T-helper 9 cell (primary cell): ENCODE data around the gene COL11A1.
"Not testable (repeated sequence)": the region's sequence is repeated elsewhere in the genome, so short reads cannot be mapped to it uniquely, and the experiment has no call there.

Experiments used
- DNase-seq: peaks from one replicate; pipeline ENCODE4 v3.0.0-alpha.2; 2020

The COL11A1 gene

DNA sequence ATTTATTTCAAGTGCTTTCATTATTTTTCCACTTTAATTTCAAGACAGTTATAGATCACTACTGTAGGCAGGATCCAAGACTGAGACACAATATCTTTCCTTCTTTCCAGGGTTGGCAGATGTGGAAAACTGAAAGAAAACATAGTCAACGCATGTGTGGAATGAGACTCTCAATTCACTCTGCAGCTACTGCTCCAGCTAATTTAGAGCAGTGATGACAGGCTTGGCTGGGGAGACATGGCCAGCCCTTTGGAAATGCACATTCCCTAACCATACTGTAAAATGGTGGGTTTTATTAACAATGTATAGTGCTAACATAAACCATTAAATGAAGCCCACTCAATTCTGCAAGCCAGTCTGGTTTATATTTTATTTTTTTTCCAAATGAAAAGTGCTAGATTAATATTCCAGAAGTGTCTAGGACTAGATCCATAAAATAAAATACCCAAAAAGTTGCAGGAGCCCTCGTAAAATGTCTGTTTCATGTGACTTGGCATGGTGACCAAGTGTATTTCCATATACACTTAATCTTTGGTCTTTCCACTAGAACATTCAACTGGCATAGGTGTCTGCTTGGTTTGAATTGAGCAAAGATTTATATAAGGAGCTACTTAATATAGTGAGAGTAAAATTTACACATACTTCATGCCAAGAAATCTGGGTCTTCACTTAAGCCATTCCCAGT, 32.9 kb downstream of the COL11A1 start:
- no peak for DNase-seq

DNA sequence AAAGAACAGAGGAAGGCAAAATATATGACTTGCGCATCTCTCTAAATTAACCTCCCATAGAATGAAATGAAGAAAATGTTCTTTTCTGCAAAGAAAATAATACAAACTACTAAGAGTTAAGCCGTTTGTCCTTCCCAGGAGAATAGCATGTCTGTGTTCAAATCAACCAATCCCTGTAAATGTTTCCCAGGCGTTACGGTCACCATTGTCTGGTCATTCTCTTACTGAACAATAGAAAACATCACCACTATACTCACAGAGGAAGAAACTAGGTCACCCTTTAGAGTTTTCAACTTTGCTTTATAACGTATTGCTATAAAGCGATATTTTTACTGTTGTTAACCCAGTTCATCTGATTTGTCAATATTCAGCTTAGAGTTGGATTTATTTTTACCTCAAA, 34.1 kb downstream of the COL11A1 start:
- no peak for DNase-seq

DNA sequence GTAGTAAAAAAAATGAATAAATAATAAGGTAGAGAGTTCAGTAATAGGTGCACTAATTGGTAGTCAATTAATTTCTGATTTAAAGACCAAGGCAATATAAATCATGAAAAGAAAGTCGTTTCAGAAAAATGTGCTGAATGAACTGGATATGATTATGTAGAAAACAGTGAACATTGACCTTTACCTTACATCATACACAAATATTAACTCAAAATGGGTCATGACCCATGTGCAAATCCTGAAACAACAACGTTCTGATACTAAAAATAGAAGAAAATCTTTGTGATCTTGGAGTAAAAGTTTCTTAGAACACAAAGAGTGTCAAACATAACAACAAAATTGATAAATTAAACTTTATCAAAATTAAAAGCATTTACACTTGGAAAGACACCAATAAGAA, 39.1 kb downstream of the COL11A1 start:
- DNase-seq: no peak

DNA sequence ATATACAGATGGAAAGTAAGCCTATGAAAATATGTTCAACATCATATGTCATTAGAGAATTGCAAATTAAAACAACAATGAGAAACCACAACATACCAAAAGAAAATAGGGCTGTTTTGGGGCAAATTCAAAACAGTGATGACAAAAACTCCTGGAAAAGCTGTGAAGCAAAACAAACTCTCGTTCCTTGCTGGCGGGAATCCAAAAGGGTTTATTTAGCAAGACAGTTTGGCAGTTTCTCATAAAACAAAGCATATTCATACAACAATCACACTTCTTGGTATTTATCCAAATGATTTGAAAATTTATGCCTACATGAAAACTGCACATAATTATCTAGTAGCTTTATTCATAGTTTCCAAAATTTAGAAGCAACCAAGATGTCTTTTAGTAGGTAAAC, 44.4 kb downstream of the COL11A1 start:
- no peak for DNase-seq

DNA sequence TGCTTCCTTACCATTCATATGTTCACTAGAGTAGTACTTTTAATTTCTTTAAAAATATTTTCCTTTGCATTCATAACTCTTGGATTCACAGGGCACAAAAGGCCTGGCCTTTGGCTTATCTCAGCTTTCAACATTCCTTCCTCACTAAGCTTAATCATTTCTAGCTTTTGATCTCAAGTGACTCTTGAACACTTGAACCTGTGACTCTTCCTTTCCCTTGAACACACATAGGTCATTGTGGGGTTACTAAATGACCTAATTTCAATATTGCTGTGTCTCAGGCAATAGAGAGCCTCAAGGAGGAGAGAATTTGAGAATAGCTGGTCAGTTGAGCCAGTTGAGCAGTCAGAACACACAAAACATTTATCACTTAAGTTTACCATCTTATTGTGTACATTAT, 49.9 kb downstream of the COL11A1 start:
- no peak for DNase-seq

DNA sequence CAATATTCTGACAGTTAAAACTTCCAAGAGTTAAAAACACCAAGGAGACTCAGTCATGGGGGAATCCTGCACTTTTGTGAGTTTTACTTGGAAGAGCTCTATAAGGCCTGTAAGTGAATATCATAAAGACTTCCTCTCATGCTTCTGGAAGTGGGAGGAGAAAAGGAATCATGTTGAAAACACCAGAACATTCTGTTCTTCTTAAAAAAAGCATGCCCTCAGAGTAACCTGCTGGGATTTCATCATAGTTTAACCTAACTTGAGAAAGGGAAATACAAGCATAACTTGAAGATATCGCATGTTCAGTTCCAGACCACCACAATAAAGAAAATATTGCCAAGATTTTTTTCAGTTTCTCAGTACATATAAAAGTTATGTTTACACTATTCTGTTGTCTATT, 51.9 kb downstream of the COL11A1 start:
- DNase-seq: no peak

DNA sequence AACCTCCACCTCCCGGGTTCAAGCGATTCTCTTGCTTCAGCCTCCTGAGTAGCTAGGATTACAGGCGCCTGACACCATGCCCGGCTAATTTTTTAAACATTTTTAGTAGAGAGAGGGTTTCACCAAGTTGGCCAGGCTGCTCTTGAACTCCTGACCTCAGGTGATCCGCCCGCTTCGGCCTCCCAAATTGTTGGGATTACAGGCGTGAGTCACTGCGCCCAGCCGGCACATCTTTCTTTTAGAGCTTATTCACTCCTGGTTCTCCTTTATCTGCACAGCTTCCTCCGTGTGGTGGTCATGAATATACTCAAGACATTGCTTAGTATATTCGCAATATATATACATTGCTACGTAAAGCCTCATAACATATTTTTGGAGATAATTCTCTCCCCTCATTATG, 80.2 kb downstream of the COL11A1 start:
- DNase-seq: not testable (repeated sequence)

DNA sequence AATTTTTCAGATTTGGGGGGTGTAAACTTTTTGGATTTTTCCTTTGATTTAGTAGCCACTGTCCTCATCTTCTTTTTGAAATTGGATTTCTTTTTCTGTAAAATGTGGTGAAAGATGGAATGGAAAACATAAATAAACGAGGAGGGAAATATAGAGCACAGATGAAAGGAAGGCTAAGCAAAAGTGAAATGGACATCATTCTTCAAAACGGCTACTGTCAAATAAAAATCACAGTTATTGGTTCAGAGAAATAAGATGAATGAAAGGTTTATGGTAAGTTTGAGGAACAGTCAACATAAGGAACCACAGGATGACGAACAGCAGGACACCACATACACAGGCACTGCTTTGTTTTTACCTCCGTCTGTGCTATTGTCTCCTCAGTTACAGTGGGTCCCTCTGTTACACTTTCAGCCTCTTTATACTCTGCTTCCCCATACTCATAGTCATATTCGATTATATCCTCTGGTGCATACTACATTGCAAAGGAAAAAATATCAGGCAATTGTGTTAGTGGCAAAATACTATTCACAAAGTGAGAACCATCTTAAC, 82.4 kb downstream of the COL11A1 start:
- no peak for DNase-seq

DNA sequence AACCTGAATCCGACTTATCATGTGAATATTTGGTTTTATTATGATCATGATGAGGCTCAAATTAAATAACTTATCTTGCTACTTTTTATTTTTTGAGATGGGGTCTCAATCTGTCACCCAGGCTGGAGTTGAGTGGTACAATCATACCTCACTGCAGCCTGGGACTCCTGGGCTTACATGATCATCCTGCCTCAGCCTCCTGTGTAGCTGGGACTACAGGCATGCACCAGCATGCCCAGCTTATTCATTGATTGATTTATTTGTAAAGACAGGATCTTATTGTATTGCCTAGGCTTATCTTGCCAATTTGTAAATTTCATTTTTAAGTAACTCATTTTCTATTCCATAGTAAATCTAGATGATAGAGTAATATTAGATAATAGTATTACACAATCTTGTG, 84.3 kb downstream of the COL11A1 start:
- no peak for DNase-seq

DNA sequence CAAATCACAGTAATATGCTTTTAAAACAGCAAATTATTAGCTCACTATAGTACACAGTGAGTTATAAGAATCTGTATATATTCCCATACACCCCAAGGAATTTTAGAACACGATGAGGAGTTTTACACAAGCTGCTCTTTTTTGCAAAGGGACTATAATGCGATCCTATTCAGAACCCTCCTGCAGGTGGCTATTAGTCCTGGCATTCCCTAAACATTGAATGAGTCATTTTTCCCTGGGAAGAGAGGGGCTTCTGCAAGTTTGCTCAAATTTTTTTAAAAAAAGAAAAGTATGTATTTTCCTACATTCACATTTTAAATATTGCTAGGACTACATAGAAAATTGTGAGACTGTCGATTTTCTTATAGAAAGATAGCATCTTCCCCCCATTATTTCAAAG, 106.3 kb downstream of the COL11A1 start:
- no peak for DNase-seq

DNA sequence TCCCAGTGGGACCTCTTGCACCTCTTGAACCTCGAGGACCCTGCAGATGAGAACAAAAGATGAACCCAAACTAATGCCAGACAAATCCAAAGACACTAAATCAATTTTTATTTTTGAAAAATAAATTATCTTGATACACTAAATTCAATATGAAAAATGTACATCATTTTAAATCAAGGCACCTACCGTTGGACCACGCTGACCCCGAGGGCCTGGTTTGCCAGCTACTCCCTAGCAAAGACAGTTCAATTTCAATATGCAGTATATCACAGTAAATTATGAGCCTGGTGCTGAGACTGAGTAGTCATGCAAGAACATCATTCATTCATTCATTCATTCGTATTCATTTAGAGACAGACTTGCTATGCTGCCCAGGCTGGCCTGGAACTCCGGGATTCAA, 129.4 kb downstream of the COL11A1 start:
- no peak for DNase-seq

DNA sequence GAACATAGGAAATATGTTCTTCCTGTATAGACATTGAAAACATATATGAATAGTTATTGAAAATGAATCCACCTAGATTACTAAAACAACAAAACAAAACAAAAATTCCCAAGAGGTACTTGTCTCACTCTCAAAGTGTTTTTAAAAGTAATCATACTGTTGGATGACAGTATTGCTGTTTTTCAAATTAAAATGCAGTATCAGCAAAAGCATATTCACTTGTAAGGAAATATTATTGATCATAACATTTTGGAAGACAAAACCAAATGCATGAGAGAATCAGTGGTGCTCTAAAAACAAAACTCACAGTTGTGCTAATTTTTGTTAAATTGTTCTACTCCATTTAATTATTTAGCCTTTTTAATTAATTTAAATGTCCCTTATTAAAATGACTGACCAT, 131.0 kb downstream of the COL11A1 start:
- no peak for DNase-seq

DNA sequence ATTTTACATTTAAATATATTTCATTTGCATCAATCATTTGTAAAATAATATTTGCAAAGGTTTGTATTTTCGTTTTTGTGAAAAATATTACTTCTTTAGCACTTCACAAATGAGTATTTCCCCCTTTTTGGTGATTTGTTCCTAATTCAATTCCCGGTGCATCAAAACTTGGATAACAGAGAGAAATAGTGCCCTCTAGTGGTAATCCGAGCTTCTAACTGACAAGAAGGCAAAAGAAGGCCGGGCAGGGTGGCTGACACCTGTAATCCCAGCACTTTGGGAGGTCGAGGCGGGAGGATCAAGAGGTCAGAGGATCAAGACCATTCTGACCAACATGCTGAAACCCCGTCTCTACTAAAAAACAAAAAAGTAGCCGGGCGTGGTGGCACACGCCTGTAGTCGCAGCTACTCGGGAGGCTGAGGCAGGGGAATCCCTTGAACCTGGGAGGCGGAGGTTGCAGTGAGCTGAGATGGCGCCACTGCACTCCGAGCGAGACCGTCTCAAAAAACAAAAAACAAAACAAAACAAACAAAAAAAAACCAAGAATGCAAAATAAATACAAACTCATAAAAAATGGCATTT, 137.7 kb downstream of the COL11A1 start:
- no peak for DNase-seq

DNA sequence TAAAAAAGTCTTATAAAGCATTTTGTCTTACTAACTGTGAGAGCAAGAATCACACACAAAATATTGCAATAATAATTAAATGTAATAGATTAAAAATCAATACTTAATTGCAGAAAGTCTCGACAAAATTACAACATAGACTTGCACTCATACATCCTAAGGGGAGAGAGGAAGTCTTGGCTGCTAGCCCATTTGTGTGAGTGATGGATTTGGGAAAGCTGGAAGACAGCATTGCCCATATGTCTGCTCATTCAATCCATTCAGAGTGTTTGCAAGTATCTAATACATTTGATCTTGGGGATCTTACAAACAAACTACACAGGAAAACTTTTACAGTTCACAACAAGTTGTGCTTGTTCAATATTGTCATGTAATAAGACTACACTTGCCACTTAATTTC, 140.5 kb downstream of the COL11A1 start:
- no peak for DNase-seq

DNA sequence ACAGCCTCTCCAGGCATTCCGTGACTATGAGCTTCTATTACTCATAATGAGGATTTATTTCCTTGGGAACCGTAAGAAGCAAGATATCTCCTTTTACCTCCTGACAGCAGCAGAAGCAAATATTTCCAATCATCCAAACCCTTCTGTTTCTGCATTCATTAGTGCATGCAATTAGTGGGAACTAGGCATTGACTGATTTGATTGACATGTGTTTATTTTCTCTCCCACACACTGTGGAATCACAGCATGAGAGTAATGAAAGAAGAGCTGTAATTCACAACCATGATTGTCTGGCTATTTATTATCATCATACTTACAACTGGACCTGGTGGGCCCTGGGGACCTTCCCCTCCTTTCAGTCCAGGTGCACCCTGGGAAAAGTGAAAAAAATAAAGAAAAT, 146.8 kb downstream of the COL11A1 start:
- no peak for DNase-seq

DNA sequence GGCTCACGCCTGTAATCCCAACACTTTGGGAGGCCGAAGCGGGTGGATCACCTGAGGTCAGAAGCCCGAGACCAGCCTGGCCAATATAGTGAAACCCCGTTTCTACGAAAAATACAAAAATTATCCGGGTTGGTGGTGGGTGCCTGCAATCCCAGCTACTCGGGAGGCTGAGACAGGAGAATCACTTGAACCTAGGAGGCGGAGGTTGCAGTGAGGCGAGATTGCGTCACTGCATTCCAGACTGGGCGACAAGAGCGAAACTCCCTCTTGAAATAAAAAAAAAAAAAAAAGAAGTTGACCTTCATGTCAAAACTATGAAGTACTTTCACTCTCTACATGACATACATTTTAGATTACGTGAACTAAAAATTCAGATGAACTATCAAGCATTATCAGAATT, 153.7 kb downstream of the COL11A1 start:
- no peak for DNase-seq

DNA sequence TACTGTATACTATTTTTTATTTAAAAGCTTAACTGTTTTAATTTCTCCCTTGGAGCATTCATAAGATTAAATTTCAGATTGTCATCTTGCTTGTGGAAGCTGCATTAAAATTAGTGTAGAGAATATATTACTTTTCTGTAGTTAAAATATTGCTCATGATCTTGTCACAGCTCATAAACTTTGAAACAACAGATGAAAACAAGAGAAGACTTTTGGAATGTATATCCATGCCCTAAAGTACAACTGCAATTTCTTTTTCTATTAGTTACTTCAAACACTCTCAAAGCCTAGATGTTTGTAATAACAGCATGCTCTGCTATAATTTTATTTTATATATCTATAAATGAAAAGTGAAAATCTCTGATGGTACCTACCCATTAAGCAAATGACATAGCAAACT, 155.9 kb downstream of the COL11A1 start:
- no peak for DNase-seq

DNA sequence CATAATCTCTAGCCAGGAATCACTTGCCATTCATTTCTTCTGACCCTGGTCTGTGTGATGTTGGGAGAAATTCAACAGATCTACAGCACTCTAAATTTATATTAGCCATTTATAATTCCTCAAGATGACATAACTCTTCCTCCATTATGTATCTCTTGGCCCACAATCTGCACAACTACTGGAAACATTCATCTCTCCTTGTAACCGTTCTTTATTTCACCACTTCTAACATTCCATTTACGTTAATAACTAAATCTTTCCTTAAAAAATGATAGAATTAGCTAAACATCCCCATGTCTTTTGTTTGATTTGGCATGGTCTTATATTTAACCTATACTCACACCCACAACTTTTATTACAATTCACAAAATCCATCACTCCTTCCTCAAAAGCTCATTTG, 166.0 kb downstream of the COL11A1 start:
- DNase-seq: no peak

DNA sequence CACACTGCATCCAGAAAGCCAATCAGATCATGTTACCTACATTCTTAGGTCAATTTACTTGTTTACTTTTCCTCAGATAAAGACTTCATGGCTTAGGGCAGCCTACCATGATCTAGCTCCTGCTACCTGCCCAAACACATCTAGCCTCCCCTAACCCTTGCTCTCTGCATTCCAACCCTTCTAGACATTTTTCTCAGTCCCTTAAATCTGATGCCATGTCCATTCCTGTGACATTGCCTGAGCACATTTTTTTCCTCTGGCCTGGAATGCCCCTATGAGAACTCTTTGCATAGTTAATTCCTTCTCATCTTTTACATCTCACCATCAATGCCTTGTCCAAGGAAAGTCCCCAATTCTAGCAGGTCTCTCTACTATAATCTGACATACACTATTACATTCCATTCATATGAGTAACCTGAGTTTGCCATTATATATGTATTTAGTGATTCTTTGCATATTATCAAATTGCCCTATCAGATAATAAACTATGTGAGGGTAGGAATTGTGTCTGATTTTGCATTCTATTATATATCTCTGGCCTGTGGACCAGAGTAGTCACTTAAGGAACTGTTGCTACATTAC, 166.9 kb downstream of the COL11A1 start:
- DNase-seq: no peak

DNA sequence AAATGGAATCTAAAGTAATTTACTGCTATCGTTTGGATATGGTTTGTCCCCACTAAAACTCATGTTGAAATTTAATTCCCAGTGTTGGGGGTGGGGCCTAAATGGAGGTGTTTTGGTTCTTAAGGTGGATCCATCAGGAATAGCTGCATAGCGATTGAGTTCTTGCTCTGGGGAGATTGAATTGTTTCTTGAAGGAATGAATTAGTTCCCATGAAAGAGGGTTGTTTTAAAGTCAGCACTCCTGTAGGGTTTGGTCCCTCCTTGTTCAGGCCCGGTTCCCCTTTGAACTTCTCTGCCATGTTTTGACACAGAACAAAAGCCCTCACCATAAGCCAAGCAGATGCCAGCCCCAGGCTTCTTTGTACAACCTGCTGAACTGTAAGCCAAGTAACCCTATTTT, 170.9 kb downstream of the COL11A1 start:
- DNase-seq: no peak

DNA sequence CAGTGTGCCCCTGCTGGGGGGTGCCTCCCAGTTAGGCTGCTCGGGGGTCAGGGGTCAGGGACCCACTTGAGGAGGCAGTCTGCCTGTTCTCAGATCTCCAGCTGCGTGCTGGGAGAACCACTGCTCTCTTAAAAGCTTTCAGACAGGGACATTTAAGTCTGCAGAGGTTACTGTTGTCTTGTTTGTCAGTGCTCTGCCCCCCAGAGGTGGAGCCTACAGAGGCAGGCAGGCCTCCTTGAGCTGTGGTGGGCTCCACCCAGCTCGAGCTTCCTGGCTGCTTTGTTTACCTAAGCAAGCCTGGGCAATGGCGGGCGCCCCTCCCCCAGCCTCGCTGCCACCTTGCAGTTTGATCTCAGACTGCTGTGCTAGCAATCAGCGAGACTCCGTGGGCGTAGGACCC, 175.0 kb downstream of the COL11A1 start:
- DNase-seq: not testable (repeated sequence)

DNA sequence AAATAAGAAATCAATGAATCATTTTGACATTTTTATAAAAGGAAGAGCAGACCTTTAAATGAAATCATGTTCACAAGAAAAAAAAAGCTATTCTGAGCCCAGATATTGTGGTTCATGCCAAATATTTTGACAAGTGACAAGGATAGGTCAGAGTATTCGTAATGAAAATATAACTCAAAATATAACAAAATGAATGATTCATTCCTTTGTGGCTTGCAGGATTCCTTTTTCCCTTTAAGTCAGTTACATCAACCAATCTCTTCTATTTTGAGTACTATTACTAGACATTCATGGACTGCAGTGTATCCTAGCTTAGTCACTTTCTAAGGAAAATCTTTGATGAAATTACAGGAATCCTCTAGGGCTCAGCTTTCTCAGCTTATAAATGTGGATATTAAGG, 188.7 kb downstream of the COL11A1 start:
- no peak for DNase-seq

DNA sequence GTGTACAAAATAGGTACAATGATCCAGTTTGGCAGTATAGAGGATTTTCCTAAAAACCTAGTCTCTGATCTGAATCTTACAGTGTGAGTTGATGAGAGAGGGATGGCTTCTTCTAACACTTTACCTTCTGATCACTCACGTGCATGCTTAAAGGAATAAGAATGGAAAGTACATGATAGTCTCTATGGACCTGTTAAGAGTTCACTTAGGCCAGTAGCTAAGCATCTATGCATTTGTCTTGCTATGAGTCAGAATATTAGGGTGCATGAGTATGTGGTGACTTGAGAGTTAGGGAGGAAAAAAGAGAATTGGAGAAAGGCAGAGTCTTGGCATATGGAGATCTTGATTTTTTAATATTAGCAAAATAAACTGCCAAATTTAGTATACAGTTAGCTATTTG, 206.3 kb downstream of the COL11A1 start:
- DNase-seq: no peak

DNA sequence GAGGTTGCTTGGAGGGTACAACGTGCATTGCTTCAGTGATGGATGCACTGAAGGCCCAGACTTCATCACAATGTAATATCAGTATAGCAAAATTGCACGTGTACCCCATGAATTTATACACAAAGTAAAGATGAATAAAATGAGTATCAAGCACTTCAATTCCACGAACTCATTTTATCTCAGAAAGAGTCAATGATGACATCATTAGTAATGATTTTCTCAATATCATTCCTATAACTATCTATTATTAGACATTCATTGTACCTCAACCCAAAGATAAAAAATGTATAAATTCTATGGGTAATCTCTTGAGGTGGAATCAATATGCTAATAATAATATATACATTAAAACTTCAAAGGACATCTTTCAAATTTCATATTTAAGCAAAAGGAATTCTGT, 208.4 kb downstream of the COL11A1 start:
- DNase-seq: no peak

DNA sequence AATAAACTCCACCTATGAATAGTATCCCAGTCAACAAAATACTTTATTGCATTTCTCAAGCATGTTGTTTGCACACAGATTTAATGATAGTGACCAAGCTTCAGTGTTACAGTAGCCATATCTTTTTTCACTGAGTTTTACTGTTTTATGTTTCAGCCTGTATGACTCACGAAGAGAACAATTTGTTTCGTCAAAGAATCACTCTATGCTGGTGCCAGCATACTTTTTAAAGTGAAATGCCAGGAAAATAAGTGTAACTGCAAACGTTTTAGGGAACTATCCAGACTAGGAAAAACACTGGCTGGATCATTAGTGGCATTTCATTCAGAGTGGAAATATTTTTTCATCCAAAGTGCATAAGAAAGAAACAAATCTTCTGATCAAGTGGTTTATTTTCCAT, 210.8 kb downstream of the COL11A1 start:
- no peak for DNase-seq
